Central memory CD4-positive, alpha-beta T cell (primary cell): ENCODE measurements around the gene LIMS1.
"Not testable (repeated sequence)": the region's sequence is repeated elsewhere in the genome, so short reads cannot be mapped to it uniquely, and the experiment has no call there.

ENCODE experiments used
- DNase-seq: peaks from one replicate; pipeline ENCODE4 v3.0.0; 2022
- total RNA-seq, 3 experiments: gene quantifications; one replicate each; lab custom pipeline; 2026; lab: John Stamatoyannopoulos, UW

The LIMS1 gene, protein sequence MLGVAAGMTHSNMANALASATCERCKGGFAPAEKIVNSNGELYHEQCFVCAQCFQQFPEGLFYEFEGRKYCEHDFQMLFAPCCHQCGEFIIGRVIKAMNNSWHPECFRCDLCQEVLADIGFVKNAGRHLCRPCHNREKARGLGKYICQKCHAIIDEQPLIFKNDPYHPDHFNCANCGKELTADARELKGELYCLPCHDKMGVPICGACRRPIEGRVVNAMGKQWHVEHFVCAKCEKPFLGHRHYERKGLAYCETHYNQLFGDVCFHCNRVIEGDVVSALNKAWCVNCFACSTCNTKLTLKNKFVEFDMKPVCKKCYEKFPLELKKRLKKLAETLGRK
- 74.9 to 260 (median 139) reads per million in 3 experiments for total RNA-seq

DNA sequence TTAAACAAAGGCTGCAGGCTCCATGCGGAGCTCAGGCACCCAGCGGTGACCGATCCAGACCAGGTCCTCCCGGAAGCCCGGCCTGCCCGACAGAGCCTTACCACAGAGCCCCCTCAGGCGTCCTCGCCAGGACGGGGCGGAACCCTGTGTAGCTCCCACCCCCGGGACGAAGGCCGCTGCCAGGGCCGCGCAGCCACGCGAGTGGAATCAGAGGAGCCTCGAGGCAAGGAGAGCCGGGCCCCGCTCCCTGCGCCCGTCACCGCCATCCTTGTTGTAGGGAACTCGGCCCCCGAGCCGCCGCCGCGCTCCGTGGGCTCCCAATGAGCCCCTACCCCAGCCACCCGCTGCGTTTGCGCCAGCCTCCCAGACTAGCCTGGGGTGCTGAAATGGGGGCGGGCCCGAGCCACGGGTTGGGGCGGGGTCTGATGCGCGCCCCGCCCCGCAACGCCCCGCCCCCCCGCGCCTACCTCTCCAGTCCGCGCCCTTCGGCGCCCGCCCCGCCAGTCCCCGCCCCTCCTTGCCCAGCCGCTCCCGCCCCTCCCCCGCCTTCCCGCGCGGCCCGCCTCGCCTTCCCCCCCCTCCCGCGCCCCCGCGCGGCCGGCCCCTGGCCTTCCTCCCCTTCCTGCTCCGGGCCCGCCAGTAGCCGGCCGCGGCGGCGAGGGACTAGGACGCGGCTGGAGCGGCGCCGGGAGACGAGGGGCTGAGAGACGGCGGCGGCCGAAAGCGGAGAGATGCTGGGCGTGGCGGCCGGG, at the start of gene LIMS1:
LIMS1 (plus strand) TSS at position 639 of the 752 bp plus-strand sequence; CDS start at position 732, 93 bp downstream.
- peak; percentile 76 for DNase-seq

DNA sequence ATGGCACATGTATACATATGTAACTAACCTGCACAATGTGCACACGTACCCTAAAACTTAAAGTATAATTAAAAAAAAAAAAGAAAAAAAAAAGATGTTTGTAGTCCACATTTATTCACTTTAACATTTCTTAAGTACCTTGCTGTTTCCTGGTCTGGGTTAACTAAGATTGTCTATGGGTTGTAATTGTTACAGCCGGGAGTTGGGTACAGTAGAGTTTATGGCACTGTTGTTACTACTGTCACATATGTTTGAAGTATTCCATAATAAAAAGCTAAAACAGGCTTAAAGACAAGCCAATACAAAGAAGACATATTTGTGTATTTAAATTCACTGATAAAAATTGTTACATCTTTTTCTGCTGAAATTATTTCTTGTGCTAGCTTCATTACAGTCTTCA, 49.0 kb upstream of the LIMS1 start:
- DNase-seq: no peak

DNA sequence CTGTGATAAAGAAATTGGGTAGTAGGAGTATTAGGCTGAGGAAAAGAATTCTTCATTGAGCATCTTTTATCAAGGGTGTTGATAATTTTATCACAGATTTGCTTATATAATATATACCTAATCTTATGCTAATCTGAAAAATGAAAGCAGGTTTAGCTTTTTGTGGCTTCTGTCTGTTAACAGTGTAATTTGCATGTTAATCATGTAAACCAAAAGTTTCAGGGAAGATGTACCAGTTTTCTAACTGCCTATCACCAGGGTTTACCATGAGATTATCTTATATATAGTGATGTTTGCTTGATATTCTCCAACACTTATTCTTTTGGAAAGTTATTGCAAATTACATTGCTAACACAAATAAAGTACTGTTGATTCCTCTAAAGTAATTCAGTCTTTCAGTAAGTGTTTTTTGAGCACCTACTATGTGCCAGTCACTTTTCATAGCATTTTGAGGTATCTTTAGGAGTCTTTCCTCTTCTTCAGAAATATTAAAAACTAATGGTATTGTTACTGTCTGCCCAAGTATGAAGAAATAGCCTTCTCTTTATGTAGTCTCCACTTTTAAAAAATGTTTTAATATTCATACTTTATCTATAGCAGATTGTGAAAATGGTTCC, 43.7 kb upstream of the LIMS1 start:
- DNase-seq: no peak

DNA sequence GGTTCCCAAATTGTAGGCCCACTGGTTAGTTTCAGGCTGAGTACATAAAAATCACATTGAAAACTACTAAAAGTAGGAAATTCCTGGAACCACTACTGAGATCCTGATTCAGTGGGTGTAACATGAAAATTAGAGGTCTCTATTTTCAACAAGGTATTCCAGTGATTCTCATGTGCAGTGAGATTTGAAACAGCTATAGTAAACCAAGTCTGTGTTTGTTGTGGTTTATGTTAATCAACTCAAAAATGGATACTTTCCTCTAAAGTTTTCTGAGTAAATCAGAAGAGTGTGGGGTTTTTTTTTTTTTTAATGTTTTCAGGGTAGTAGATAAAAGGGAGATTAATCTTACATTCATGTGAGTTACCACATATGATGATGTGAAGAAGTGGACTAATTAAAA, 42.4 kb upstream of the LIMS1 start:
- DNase-seq: no peak

DNA sequence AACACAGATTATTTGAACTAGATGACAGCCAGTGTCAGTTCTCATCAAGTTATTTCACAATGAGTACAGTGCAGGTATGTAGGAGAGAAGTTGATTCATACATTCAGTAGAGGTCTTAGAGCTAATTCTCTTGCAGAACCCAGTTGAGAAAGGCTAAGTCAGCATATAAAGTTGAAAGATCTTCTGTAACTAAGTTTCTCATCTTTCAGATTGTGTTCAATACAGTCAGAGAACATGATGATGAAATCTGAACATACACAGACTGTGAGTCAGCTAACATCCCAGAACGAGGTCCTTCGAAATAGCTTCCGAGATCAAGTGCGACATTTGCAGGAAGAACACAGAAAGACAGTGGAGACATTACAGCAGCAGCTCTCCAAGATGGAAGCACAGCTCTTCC, 41.9 kb upstream of the LIMS1 start:
- no peak for DNase-seq

DNA sequence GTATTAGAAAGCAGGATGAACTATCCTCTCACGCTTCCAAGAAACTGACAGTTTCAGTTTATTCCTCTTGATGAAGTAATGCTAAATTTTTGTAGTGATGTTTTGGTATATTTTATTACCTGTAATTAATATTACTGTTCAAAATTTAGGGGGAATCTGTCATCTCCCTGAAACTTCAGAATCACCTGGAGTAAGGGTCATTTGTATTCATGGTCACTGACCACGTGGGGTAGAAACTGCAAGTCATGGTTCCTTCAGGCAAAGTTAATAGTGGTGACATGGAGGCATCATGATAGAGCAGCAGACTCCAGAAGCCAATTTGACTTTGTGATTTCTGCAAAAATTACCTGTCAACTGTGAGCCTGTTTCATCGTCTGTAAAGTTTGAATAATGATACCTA, 38.1 kb upstream of the LIMS1 start:
- not testable (repeated sequence) for DNase-seq

DNA sequence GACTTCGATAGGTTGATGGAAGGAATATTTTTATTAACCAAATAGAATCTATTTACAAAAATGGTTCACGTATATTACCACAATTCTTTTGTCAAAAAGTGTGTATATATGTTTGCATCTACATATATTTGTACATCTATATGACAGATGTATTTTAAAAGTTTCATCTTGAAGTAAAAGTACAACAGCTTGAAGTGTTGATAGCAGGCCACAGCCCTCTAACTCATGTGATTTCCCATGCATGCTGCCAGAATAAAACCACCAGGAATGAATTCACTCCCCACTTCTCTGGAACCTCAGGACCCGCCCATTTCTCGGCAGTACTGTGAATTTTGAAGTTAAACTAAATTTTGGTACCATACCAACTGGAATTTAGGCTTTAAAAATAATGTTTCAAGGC, 26.6 kb upstream of the LIMS1 start:
- DNase-seq: not testable (repeated sequence)

DNA sequence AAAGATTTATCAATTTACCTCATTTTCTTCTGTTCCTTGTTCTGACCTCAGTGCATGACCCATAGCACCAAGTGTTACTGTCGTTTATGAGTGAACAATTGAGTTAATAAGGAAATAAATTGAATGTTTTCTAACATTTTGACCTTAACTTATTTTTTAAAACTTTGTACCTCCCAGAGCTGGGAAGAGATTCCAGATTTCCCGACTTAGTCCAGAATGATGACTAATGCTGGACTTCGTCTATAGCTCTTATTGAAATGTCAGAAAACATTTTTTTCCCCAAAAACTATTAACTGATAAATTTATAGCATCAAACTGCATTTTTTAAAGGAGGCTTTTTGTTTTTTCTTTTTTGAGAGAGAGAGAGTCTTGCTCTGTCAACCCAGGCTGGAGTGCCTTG, 21.8 kb upstream of the LIMS1 start:
- not testable (repeated sequence) for DNase-seq

DNA sequence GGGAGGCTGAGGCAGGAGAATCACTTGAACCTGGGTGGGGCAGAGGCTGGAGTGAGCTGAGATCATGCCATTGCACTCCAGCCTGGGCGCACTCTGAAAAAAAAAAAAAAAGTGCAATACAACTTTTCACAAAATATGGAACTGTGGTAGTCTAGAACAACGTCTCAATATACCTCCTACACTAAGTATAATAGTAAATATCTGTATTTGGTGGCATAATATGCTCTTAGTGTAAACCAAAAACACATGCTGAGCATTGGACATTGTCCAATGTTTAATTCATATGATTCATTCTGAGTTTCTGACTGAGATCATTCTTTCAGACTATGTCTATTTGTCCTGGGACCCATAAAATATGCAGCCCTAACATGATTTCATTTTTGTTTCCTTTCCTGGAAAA, 19.8 kb upstream of the LIMS1 start:
- not testable (repeated sequence) for DNase-seq

DNA sequence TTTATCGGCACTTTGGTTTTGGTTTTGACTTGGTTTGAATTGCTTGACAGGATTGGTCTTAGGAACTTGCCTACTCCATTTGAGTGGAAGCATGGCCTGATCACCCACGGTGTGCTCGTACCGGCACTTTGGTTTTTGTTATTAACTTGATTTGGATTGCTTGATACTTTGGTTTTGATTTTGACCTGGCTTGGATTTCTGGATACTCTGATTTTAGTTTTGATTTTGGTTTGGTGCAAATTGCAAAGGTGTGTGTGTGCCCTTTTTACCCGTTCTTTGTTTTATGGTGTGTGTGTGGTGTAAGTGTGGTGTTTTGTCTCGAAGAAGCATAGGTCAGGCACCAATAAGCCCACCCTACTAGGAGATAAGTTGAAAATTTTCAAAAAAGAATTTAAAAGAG, 9.6 kb upstream of the LIMS1 start:
- not testable (repeated sequence) for DNase-seq

DNA sequence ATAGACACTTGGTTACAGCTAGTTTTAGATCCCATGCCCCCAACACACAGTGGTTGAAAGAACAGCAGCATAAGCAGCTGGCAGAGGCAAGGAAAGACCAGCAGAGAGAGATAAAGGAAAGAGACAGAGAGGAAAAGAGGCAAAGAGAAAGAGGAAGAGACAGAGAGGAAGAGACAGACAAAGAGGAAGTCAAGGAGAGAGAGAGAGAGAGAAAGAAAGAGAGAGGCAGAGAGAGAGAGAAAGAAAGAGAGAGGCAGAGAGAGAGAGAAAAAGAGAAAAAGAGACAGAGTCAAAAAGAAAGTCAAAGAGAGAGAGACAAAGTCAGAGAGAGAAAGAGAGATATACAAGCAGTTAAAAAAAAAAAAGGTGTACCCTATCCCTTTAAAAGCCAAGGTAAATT, 9.0 kb upstream of the LIMS1 start:
- DNase-seq: not testable (repeated sequence)

DNA sequence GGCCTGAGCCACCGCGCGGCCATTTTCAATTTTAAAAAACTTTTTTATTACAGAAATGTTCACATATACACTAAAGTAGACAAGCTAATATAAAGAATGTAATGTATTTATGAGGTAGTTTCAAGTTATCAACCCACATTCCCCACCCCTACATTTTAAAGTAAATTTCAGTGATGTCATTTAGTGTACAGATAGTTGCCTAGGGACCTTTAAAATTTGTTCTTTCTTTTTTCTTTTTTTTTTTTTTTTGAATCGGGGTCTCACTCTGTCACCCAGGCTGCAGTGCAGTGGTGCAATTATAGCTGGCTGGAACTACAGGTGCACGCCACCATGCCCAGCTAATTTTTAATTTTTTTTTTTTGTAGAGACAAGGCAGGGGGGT, 2.6 kb upstream of the LIMS1 start:
- DNase-seq: no peak

DNA sequence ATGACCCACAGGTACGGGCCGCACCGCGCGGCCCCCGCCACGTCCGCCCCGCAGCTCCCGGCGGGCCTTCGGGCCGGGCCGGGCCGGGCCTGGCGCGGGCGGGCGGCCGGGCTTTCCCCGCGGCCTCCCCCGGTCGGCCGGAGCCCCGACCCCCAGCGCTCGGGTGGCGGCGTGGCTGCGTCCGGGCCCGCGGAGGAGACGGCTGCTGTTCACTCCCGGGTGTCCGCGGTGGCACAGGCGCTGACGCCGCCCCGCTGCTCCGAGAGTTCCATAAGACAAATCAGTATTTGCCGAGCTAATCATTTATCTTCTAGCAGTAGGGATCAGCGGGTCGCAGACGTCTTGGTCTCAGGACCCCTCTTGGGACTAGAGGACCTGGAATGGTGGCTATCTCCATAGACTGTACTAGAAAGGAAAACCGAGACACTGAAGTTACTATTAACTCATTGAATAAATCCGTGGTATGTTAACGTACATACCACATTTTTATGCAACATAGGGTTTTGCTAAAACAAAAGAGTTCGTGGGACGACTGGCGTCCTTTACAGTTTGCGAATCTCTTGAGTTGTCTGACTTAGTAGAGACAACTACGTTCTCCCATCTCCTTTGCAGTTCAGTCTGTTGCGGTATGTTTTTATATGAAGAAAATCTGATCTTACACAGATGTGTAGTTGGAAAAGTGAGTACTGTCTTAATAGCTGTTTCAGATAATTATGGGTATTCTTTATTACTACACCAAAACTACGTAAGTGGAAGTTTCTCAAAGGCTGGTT, 500 bp downstream of the LIMS1 start:
- peak; percentile 27 for DNase-seq

DNA sequence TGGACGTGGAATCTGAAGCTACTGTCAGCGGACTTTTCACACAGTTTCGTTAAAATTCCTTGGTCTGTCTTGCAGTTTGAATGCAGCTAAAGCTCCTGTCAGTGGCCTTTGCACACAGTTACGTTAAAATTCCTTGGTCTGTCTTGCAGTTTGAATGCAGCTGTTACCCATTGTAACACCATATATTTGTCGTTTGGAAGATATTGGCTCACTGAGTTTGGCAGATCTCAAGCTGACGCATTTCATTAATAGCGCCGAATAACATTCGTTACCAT, 1.0 kb downstream of the LIMS1 start:
- no peak for DNase-seq

DNA sequence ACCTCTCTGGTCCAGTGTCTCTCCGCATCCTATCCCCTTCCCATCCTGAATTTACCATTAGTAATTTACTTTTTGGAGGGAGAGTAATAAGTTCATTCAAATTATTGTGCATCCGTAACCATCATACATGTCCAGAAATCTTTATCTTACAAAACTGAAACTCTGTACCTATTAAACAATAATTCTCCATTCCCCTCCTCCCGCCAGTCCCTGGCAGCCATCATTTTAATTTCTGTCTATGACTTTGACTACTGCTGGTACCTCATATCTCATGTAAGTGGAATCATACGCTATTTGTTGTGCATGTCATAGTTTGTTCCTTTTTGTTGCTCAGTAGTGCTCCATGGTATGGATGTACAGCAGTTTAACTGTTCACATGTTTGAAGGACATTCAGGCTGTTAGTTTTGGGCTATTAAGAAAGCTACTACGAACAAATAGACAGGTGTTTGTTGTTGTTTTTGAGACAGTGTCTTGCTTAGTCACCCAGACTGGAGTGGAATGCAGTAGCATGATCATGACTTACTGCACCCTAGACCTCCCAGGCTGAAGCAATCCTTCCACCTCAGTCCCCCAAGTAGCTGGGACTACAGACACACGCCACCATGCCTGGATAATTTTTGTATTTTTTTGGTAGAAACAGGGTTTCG, 2.0 kb downstream of the LIMS1 start:
- DNase-seq: no peak

DNA sequence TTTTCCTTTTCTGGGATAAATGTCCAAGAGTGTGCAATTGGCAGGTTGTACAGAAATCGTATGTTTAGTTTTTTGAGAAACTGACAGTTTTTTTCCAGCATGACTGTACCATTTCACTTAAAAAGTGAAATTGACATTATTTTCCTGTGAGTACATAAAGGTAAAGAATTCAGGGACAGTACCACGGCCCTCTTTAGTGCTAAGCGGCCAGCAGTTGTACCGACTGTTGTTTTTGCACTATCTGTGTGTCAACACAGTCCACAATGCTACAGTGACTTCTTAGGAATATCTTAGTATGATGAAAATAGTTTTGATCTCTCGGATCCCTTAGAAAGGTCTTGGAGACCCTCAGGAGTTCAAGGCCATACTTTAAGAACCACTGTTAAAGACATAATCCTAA, 2.6 kb downstream of the LIMS1 start:
- DNase-seq: no peak

DNA sequence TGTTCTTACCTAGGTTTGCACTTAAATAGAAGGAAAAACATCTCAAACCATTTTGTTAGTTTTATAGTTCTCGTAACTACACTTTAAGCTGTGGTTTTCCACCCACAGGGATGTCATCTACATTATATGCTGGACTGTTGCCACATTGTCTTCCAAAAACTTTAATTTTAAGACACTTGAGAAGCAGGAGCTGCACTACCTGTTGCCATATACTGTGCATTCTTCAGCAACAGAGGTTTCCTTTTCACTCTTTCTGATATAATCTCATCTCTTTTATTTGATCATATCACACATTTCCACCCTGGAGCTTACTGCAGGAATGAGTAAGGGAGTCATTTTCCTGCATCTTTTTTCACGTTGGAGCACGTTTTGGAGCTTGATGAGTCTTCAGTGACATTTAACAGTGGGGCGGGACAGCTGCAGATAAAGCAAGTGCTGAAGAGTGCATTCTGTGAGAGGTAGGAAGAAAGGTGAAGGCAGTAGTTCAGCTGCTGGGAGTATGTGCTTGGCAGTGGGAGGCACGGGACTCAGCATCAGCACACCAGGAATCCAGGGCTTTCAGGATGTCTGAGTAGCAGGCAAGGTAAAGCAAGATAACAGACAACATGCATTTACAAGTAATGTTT, 3.8 kb downstream of the LIMS1 start:
- no peak for DNase-seq

DNA sequence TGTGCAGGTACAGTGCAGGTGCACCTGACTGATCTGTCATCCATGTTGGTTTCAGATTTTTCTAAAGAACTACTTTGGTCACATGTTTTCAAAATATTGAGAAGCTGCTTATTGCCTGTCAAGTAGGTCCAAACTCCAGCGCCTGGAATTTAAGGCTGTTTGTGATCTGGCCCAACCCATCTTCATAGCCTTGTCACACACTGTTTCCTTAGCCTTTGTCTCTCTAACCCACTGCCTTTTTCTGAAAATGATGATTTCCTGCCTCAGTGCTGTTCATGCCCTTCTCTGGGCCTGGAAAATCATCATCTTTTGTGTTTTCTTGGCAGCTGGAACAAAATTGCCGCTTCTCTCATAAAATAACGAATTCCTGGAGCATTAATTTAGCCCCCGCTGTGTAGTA, 7.2 kb downstream of the LIMS1 start:
- no peak for DNase-seq

DNA sequence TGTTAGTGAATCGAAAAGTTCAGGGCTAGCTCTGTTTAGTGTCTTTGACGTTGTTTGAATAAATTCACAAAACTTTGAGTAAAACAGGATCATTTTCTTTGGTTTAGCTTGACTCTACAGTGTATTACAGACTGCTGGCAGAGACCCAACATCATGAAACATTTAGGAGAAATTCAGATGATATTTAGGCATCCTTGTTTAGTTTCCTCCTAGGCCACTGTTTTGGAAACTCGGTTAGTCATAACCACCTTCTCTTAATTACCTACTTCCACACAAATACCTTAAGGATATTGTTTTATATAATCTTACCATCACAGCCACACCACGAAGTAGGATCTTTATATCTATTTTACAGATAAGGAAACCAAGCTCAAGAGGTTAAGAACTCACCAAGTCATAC, 7.8 kb downstream of the LIMS1 start:
- DNase-seq: no peak

DNA sequence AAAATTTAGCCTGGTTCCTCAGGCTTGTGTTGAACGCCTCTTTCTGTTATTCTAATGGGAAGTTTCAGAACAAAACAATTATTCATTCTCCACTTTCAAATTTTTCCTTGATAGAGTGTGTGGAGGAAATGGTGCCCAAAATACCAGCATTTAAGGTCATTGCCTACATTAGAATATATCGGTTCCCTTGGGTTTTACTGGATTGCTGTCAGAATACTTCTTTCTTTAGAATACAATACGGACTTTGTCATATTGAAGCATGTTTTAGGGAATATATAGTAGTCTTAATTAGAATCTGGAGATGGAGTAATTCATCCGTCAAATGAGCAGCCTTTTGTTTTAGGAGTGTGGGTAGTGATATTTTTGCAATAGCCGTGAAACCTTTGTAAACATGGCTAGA, 13.3 kb downstream of the LIMS1 start:
- no peak for DNase-seq

DNA sequence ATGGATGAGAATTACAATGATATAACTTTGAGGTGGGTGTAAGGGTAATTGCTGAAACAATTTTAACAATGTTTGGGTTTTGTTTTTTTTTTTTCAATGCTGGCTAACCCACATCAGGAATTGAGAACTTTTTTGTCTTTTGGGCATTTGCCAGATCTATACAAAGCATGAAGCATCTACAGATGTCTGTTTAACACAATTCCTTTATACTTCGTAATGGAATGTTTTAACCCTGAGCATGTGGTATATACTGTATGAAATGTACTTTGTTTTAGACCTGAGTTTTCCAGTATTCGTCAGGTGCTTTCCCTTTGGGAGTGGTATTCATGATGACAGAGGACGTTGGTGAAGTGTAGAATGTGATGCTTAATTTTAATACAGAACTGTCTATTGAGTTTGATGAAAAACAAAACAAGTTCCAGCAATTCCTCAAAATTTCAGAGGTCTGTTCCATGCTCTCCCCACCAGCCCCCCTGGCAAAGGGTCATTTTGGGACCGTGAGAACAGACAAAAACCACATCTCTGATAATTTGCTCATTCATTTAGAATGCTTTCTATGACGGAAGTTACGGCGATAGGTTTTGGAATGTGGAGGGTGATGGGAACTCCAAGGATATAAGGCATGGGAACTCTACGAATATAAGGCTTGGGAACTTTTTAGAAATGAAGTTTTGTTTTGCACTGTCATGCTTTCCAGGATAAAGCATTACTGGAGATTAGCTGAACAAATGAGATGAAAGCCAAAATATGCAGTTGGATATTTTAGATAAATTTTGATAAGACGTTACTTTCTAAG, 14.1 kb downstream of the LIMS1 start:
- DNase-seq: no peak
